GM20431 (cell line): ENCODE measurements around the gene RAB3GAP2.
"Not testable (repeated sequence)": the region's sequence is repeated elsewhere in the genome, so short reads cannot be mapped to it uniquely, and the experiment has no call there.

Source experiments
- in situ Hi-C: fragments of 300-500 bp; cut with MseI, MboI; formaldehyde crosslinking; loops from one replicate; pipeline ENCODE4 v1.15.0; 2020; ENCODE audit warnings: low sequenced_read_pairs; ENCODE audit not compliant: unreplicated experiment

Gene RAB3GAP2

DNA sequence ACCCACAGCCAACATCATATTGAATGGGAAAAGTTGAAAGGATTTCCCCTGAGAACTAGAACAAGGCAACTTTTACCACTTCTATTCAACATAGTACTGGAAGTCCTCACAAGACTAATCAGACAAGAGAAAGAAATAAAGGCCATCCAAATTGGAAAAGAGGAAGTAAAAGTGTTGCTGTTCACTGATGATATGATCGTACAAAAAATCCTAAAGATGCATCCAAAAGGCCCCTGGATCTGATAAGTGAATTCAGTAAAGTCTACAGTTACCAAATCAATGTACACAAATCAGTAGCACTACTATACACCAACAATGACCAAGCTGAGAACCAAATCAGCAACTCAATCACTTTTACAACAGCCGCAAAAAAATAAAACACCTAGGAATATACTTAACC lies 28.3 kb downstream of the RAB3GAP2 start:
- in situ Hi-C loops, result no loop called here

DNA sequence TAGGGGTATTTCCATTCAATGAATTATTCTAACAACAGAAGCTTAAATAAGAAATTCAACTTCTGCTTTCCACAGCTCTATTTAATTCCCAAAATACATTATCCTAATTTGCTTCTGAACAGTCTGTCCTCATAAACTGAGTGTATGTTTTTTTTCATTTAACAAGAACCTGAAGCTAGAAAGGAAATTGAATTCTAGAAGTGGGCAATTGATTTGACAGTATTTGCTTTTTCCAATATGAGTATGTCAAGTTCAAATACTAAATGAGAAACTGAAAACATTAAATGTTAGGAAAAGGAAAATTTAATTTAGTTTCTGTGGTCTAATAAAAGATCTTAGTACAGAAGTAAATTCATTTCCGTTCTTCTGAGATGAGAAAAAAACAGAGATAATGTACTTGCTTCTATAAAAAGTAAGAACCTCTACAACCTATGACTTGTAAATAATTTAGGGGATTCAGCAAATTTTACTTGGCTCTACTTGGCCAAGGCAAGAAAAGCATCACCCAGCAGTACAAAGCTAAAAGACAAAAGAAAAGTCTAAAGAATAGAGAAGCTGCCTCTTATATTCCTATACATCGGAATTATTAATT lies 31.1 kb downstream of the RAB3GAP2 start:
- in situ Hi-C loops, result no loop called here

DNA sequence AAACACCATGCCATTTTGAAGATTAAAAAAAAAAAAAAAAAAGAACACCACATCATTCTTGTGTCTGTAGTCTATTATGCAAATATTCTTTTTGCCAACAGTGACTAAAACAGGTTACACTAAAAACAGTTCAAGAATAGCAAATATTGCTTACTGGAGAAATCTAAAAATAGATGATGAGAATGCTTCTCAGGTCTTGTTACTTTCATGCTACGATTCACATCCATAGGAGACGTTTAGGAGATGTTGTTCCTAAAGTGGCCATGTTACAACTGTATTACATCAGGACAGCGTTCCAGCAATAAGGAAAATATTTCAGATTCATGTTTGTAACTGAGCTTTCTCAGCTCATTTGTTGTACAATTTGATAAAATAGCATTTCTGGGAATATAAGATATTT lies 32.3 kb downstream of the RAB3GAP2 start:
- in situ Hi-C loops, result no loop called here

DNA sequence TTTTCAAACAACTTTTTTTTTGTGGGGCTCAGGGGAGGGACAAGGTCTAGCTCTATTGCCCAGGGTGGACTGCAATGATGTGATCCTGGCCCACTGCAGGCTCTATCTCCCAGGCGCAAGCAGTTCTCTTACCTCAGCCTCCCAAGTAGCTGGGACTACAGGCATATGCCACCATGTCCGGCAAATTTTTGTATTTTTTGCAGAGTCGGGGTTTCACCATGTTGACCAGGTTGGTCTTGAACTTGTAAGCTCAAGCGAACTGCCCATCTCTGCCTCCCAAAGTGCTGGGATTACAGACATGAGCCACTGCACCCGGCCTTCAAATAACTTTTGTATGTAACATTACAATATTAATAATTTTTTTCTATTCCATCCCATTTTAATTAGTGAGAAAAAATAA lies 33.0 kb downstream of the RAB3GAP2 start:
- in situ Hi-C loops, result no loop called here

DNA sequence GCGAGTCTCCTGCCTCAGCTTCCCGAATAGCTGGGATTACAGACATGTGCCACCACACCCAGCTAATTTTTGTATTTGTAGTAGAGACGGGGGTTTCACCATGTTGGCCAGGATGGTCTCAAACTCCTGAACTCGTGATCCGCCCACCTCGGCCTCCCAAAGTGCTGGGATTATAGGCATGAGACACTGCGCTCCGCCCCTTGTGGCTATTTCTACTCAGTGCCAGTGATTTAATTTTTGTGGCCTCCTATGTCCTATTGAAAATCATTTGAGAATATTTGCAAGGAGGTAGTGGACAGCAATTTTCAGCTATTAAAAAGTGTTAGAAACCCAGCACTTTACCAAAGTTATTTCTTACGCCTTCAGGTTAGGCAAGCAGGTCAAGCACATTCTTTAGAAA lies 36.0 kb downstream of the RAB3GAP2 start:
- in situ Hi-C loops, result not testable (repeated sequence)

DNA sequence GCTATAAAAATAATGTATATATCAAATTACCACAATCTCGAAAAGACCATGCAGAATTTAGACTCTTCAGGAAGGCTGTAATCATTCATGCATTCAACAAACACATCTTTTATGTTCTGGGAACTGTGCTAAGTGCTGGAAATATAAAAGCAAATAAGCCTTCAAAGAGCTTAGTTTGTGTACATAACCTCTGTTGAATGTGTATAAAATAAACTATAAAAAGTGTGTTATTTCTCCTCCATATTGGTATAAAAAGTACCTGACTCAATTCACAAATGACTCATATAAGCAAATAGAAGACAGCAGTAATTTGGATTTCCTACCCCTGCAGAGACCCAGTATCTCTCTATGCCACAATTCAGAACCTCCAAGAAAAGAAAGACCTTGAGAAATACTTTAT lies 36.8 kb downstream of the RAB3GAP2 start:
- in situ Hi-C loops, result no loop called here

DNA sequence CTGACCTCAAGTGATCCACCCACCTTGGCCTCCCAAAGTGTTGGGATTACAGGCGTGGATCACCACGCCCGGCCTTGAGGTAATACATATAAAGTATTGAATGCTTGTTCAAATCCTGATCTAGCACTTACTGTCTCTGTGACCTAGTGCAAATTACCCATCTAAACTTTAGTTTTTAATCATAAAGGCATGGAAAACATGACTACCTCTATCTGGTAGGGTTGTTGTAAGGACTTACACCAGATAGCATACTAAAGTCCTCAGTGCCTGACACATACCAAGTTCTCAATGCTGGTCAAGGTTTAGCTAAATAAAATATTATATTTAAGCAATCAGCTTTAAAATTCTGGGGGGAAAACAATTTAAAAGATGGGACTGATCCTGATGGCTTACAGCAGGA lies 38.3 kb downstream of the RAB3GAP2 start:
- in situ Hi-C loops, result no loop called here

DNA sequence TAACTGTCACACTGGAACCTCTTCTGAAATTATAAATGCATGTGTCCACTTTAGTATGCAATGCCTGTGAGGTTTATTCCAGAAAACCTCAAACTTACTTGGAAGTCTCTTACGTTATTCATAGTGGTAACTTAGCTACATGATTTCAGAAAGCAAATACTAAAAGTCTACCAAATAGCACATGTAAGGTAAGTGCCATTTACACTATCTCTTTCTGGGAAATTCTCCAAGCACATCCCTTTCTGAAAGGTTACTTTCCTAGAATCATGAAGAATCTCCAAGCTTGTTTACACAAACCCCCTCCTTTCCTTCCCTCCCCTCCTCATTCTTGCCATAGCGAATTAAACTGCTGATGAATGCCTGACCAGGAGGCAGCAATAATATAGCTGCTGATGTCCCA lies 42.5 kb downstream of the RAB3GAP2 start:
- in situ Hi-C loops, result no loop called here

DNA sequence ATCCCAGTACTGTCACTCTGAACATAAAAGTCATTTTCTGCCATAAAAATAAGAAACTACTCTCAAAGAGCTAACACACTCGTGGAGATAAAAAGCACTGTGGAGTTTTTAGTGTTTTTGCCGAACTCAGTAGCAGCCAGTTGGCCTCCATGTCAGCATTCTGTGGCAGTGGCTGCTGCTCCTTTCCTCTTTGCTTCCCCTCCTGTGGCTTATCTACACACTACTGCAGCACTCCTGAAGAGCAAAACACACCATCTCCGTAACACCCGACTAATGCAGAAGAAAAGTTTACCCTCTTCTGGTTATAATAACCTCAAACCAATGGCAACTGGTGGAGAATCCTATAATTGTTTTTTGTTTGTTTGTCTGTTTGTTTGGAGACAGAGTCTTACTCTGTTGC lies 44.9 kb downstream of the RAB3GAP2 start:
- in situ Hi-C loops, result no loop called here

DNA sequence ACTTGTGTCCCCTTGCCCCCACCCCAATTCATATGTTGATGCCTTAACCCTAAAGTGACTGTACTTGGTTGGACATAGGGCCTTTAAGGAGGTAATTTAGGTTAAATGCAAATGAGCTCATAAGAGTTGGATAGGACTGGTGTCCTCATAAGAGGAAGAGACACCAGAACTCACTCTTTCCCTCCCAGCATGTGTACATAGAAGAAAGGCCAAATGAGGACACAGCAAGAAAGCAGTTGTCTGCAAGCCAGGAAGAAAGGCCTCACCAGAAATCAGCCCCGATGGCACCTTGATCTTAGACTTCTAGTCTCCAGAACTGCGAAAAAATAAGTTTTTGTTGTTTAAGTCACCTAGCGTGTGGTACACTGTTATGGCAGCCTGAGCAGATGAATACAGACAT lies 45.5 kb downstream of the RAB3GAP2 start:
- in situ Hi-C loops, result no loop called here

DNA sequence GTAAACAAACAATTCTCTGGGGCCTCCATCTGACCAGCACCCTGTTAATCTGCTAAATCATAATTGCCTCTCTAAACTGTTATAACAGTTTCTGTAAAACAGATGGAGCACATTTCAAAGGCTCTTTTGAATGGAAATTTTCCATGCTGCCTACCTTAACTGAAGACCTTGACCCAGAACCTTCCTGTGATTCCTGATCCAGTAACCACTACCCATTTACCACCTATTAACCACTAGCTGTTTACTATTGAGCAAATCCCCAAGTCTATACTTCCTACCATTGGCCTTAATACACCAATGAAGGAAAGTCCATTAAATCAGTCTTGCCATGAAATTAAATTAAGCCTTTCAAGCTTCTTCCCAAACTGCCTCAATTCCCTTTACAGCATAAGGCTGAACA lies 46.3 kb downstream of the RAB3GAP2 start:
- in situ Hi-C loops, result no loop called here

DNA sequence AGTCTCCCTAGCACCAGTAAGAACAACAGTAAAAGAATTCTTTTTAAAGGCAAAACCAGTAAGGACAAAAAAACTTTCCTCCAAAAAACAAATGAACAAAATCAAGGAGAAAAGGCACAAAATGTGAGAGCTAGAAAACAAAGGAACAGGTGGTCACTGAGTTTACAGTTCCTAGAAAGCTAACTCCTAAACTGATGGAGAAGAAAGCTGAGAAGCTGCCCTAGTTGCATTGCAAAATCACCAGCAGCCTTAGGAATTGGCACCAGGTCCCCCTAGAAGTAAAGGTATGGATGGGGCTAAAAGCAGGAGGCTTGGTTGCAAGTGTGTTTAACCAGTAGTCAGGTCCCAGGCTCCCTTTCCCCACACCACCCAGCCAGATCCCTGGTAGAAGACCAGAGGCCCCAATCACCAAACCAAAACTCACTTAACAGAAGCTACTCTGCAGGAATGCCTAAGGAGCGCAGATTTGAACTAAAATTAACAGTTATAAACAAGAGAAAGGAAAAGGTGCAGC lies 47.6 kb downstream of the RAB3GAP2 start:
- in situ Hi-C loops, result no loop called here

DNA sequence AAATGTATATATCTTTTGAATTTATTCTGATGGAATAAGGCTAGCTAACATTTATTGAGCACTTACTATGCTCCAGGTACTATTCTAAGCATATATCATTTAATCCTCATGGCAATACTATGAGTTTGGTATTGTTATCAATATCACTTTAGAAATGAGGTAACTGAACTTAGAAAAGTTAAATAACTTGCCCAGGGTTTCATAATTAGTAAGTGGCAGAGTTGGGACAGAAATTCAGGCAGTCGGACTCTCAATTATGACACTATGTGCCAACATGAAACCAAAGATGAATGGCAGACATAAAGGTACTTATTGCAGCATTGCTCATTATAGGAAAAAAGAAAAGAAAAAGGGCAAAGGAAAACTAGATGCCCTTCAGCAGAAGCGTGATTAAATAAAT lies 48.2 kb downstream of the RAB3GAP2 start:
- in situ Hi-C loops, result no loop called here

DNA sequence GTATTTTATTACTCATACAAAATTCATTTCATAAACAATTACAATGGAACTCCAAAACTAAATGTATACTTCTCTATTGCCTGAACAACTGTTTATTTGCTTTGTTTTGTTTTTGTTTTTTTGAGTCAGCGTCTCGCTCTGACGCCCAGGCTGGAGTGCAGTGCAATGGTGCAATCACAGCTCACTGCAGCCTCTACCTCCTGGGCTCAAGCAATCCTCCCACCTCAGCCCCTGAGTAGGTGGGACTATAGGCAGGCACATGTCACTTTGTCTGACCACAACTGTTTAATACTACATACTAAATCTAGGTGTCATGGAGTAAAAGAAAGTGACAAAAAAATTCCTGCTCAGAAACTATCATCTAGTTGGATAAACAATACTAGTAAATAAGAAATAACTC lies 49.3 kb downstream of the RAB3GAP2 start:
- in situ Hi-C loops, result no loop called here

DNA sequence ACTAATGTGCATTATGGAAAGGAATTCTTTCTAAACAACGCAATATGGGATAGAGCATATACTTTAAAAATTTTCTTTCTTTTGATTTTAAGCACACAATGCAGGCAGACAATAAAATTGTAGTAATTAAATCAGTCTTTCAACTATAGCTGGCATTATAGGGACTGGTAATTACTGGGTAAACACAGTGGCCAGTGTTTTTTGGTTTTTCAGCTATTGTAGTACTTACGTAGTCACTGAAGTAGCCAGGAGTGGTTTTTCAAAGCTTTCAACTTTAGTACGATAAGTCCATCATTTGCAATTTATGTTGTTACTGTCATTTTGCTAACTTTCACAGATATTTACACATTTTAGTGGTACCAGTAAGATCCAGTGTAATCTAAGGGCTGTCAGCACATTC lies 50.6 kb downstream of the RAB3GAP2 start:
- in situ Hi-C loops, result no loop called here

DNA sequence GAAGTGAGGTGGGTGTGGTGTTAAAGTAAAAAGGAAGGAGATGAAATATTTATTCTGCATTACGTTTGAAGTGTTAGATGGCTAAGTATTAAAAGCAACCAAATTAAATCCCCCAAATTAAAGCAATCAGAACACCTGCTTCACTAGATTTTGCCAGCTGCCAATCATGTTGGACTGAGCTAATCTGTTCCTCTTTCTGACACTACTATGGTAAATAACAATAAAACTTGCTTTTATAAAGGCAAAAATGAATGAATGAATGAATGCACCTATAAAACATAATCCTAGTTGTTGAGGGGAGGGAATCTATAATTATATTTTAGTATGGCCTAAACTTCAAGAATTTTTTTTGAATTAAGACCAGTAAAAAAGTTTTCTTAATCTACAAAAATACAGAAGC lies 51.0 kb downstream of the RAB3GAP2 start:
- in situ Hi-C loops, result no loop called here

DNA sequence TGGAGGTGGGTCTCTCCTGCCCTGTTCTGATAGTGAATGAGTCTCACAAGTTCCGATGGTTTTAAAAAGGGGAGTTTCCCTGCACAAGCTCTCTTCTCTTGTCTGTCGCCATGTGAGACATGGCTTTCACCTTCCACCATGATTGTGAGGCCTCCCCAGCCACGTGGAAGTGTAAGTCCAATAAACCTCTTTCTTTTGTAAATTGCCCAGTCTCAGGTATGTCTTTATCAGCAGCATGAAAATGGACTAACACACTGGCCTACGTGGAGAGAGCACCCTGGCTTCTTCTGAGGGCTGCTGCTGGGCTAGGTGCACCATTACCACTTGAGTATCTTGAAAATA lies 51.6 kb downstream of the RAB3GAP2 start:
- in situ Hi-C loops, result not testable (repeated sequence)

DNA sequence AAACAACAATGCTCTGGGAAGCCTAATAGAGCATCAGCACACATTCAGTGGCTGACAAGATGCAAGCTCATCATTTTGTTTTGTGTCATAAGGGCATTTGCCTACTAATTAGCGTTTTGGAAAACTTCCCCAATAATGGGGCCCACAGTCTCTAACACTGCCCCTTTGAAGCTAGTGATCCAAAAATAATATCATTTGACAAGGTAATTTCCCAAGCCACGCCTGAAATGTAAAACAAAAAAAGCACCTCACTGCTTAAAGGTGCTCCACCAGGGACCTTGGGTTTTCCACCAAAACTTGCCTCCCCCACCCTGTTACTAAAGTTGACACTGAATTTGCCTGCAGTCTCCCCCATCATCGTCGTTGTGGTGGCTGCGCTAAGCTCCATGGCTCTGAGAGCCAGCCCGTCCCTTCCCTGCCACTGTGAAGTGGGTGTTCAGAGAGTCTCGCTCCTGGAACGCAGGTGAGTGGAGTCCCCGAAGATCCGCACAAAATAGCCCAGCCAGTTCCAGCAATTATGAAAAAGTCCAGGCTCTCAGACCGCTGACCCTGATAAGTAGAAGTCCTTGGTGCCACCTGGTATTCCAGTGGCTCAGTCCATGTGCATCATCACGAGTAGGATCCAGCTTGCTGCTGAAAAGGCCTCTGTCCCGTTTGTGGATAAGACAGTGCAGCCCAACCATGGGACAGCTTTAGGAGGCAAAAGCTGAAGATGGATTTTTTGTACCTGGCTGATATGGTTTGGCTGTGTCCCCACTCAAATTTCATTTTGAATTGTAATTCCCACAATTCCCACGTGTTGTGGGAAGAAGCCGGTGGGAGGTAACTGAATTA lies 52.2 kb downstream of the RAB3GAP2 start:
- in situ Hi-C loops, result no loop called here

DNA sequence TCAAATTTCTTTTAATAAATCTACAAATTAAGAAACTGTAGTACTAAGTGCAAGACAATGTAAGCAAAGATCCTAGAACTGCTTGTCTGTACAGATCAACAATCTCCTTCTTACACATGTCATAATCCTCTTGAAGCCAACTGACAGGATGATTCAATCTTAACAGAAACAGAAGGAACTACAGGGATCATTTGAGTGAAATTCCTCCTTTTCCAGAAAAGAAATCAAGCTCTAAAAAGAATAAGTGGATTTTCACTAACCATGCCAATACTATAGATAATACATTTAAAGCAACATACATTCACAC lies 53.2 kb downstream of the RAB3GAP2 start:
- in situ Hi-C loops, result no loop called here

DNA sequence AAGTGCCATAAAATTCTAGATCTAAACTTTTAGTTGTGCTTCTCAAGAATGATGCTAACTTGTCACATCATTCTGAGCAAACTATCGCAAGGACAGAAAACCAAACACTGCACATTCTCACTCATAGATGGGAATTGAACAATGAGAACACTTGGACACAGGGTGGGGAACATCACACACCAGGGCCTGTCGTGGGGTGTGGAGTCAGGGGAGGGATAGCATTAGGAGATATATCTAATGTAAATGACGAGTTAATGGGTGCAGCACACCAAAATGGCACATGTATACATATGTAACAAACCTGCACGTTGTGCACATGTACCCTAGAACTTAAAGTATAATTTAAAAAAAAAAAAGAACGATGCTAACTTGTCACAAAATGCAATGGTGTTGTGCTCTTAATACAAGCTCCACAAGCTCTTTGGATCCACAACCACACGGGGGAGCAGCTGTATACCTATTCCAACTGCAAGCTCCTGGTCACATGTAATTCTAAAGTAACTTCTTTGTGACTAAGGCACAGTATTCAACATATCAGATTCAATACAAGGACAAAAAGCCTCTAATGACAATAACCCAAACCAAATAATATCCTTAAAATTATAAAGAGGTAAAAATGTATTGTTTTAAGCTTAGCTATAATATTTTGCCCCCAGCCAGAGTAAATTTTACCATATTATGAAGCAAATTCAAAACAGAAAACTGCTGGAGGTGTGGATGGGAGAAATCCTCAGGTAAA lies 53.7 kb downstream of the RAB3GAP2 start:
- in situ Hi-C loops, result not testable (repeated sequence)

DNA sequence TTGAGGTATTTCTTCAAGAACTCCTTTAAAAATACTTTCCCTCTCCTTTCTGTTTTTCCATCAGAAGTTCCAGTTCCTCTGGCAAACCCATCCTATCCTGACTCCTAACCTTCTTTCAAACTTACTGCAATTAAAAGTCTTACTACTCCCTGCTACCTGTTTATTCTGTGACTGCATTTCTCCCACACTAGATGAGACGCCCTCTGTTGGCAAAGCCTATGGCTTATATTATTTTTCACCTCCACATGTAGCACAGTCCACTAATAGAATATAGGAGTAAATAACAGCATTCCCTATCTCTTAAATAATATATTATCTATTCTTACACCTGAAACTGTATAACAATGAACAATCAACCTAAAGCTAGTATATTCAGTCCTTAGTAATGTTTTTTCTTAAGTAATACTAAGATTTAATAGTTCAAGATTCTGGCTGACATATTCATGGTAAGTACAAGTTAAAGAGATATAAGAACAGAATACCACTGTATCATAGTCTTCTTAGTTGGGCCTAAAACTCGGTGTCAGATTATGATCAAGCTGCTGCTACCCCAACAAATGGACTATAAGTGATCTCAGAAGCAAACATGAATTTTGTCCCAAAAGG lies 54.8 kb downstream of the RAB3GAP2 start:
- in situ Hi-C loops, result no loop called here
